SIG-M5 treated with dmso at 0.1 percent for 504 hours (cell line): ENCODE measurements around the gene ZBTB16.
A peak's percentile ranks its signal among the peaks of the same experiment; 100 is the strongest.

Experiments used
- DNase-seq: peaks from one replicate; lab custom pipeline; 2025; ENCODE audit not compliant: unreplicated experiment; lab: John Stamatoyannopoulos, UW

The ZBTB16 gene

GRCh38 chr11:114165326-114166230 lies 106.1 kb downstream of the ZBTB16 start:
- DNase-seq: no peak

- DNase-seq: no peak
These were observed 106.9 kb downstream of the ZBTB16 start for GRCh38 chr11:114166362-114166761.

- DNase-seq: peak; percentile 83
These were observed 107.4 kb downstream of the ZBTB16 start for GRCh38 chr11:114166897-114167323.

- DNase-seq: no peak
These were observed 107.8 kb downstream of the ZBTB16 start for GRCh38 chr11:114167355-114167754.

- DNase-seq: no peak
These were observed 108.4 kb downstream of the ZBTB16 start for GRCh38 chr11:114167771-114168448.

GRCh38 chr11:114168691-114169090 lies 109.2 kb downstream of the ZBTB16 start:
- DNase-seq: no peak

- no peak for DNase-seq
These were observed 109.8 kb downstream of the ZBTB16 start for GRCh38 chr11:114169321-114169749.

GRCh38 chr11:114169821-114170220 lies 110.3 kb downstream of the ZBTB16 start:
- no peak for DNase-seq

- DNase-seq: no peak
These were observed 110.7 kb downstream of the ZBTB16 start for GRCh38 chr11:114170226-114170625.

- DNase-seq: no peak
These were observed 111.9 kb downstream of the ZBTB16 start for GRCh38 chr11:114171257-114172054.

GRCh38 chr11:114172055-114172861 lies 112.7 kb downstream of the ZBTB16 start:
- DNase-seq: no peak

GRCh38 chr11:114172871-114173444 lies 113.4 kb downstream of the ZBTB16 start:
- DNase-seq: no peak

GRCh38 chr11:114173843-114174242 lies 114.3 kb downstream of the ZBTB16 start:
- no peak for DNase-seq

GRCh38 chr11:114174712-114175495 lies 115.4 kb downstream of the ZBTB16 start:
- no peak for DNase-seq

GRCh38 chr11:114175706-114176105 lies 116.2 kb downstream of the ZBTB16 start:
- no peak for DNase-seq

- DNase-seq: no peak
These were observed 116.8 kb downstream of the ZBTB16 start for GRCh38 chr11:114176321-114176720.

- no peak for DNase-seq
These were observed 119.1 kb downstream of the ZBTB16 start for GRCh38 chr11:114178656-114179055.

- no peak for DNase-seq
These were observed 119.9 kb downstream of the ZBTB16 start for GRCh38 chr11:114179234-114179941.
